Occipital lobe (tissue), 2 donors: Measurements from ENCODE around the gene FGF14. TPM values are rescaled to one million over a fixed set of nuclear protein-coding genes. Genes with fewer than 3 reads are reported as not detected.

ENCODE experiments used
- DNase-seq: peaks from one replicate; lab custom pipeline; 2025; lab: John Stamatoyannopoulos, UW
- total RNA-seq: library from RNA; depleted of rRNA; stranded (reverse); fragments of >200 nt; gene quantifications from one replicate; pipeline ENCODE4 v1.2.3, GENCODE V29; 2014

FGF14 gene
- total RNA-seq, 1 donor from 2014 or later: 69.1 TPM

DNA sequence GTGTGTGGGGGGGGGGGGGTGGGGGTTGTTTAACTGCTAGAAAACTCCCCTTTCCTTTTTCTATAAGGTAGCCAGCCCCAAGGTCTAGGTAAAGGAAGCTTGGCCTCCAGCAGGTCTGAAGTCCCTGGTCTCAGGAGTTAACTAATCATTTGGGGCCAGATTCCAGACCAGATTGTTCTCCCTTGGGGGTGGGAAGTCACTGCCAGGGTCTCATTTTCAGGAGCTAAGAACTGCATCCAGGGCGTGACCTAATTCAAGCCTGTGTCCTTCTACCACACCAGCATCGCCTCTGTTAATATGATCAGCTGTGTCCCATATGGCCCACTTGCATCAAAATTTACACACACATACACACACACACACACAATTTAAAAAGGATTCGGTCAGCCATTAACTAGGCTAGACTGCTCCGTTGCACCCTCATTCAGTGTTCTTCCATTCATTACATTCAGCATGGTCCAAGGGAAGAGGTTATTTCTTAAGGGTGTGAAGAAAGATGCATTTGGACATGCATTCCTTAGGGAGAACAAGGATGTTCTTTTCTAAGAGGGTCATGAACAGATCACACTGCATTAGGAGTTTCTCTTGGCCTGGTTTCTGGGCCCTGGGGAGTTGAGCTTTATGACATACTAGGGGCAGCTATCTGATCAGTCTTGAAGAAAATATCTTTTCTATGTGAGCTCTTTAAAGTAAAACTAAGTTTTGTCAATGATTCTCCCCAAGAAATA lies 91.0 kb downstream of the FGF14 start:
- no peak for DNase-seq

GRCh38 chr13:102309110-102309509 lies 92.7 kb downstream of the FGF14 start:
- DNase-seq: peak; percentile 29

DNA sequence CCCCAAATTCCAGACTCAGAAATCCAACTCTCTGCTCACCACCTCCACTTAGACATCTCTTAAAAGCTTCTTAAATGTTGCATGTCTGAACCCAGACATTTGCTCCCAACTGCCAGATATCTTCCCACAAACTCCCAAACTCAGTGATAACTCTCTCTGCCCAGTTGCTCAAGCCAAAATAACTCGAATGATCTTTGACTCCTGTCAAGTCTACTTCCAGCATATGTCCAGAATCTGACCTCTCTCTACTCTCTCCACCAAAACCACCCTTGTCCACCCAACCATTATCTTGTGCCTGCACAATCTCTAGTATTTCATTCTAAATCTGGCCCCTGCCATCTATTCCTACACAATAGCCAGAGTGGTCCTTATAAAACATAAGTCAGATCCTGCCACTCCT lies 99.3 kb downstream of the FGF14 start:
- no peak for DNase-seq

- no peak for DNase-seq
These were observed 101.5 kb downstream of the FGF14 start for GRCh38 chr13:102300379-102300778.

- DNase-seq: no peak
These were observed 102.5 kb downstream of the FGF14 start for GRCh38 chr13:102299366-102299765.

GRCh38 chr13:102298051-102298450 lies 103.8 kb downstream of the FGF14 start:
- DNase-seq: no peak

DNA sequence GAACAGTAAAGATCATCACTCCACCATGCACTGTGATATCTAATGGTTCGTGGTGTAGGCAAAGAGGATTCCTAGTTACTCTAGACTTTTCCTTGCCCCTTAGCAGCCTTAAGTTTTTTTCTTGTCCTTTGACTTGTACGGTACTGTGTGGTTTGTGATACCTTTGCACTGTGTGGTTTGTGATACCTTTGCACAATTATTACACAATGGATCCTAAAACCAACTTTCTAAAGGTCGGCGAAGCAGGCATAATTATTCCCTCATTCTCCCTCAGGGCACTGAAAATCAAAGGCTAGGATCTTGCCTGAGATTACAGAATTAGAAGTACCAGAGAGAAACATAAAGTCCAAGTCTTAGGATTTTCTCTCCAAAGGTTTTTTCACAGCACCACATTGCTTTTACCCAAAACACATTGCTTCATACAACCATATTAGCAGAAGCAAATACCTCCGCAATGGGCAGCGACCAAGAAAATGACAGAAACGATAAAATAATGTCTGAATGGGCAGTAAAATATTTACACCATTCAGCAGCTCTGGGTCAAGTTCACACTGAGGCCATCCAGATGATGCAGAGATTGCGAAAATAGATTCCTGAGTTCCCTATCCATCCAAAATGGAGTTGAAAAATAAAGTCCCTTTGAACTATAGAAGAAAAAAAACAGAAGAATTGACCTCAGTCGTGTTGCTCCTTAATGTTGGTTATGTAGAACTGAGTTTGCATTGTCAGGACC lies 106.4 kb downstream of the FGF14 start:
- no peak for DNase-seq

DNA sequence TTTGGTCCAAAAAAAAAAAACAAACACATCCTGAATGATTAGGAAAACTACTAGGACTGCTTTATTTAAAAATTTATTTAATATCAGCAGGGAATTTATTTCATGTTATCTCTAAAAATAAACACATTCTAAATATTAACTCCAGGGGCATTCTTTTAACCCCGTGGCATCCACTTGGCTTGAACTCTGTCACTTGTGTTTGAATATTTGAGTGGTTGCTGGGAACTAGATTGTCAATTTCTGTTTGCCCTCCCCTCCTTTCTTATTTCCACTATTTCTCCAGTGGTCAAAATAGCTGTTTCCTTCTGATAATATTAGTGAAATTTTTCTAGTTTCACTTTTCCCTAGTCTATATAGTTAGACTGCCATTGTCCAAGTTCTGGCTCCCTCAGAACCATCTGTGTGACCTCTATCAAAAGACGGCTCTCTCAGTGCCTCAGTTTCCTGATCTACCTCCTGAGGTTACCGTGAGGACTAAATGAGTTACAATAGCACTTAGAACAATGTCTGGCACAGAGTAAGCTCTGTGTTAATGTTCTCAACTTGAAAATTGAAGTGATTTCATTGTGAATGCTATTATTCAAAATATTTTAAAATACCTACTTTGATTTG lies 107.3 kb downstream of the FGF14 start:
- DNase-seq: no peak

DNA sequence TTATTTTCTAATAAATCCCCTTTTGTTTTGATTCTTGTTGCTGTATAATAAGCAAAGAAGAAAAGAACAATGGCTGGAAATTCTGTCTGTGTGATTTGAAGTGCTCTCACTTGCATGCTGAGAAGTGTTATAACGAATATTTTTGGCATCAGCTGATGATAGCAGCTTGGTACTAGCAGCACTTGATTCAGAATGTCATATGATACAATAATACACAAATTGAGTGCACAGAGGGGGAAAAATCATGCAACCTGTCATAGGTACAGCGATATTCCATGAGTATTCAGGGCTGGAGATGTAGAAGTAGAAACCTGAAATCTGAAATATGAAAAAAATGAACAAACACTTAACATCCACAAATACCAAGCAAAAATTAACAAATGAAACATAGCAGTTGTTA lies 108.1 kb downstream of the FGF14 start:
- DNase-seq: no peak

DNA sequence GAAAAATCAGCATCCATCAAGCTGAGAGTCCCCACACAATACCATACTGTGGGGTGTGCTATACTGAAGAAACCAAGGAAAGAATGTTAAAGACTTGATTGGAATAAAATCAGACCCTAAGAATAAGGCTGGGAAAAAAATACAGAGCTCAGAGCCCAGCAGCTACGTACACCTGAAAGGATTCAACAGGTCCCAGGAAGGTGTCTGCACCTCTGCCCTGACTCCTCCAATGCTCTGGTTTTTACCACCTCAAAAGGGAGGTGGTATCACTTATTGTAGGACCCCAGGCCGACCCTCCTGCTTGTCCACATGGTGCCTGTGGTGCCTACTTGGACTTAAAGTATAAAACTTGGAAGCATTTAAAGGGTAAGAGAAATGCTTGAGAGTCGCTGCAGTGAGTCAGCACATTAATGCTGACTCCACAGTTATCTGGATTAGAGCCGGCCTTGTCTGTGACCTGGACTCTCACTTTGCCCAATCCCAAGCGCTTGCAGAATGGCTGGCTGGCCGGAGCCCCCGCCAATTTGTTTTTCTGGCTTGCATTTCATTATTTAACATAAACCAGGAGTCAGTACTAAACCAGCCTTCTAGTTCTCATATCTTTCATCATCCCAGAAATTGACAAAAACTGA lies 110.1 kb downstream of the FGF14 start:
- DNase-seq: no peak

GRCh38 chr13:102289606-102290005 lies 112.2 kb downstream of the FGF14 start:
- no peak for DNase-seq

- no peak for DNase-seq
These were observed 115.5 kb downstream of the FGF14 start for GRCh38 chr13:102286326-102286725.

- DNase-seq: no peak
These were observed 121.5 kb downstream of the FGF14 start for GRCh38 chr13:102280366-102280765.

- DNase-seq: no peak
These were observed 124.6 kb downstream of the FGF14 start for GRCh38 chr13:102277286-102277685.

GRCh38 chr13:102276404-102276803 lies 125.4 kb downstream of the FGF14 start:
- DNase-seq: no peak

GRCh38 chr13:102275969-102276368 lies 125.9 kb downstream of the FGF14 start:
- no peak for DNase-seq

GRCh38 chr13:102273111-102273510 lies 128.7 kb downstream of the FGF14 start:
- DNase-seq: no peak

GRCh38 chr13:102267191-102267590 lies 134.7 kb downstream of the FGF14 start:
- DNase-seq: no peak

DNA sequence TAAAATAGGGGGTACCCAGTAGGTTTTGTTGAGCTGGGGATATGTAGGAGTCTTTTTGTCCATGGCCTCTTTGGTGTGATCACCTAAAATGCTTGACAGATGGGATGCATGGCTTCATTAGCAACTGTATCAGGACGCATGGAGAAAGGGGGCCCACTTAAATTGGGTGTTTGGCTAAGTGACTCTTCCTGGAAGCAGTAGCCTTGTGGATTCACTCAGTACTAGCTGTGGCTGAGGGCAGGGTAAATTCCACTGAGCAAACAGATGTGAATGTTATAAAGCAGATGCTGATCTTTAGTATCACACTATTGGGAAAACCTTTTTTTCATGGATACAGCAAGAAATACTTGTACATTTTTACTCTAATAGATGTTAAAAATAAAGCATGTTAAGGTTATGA lies 140.0 kb downstream of the FGF14 start:
- no peak for DNase-seq

DNA sequence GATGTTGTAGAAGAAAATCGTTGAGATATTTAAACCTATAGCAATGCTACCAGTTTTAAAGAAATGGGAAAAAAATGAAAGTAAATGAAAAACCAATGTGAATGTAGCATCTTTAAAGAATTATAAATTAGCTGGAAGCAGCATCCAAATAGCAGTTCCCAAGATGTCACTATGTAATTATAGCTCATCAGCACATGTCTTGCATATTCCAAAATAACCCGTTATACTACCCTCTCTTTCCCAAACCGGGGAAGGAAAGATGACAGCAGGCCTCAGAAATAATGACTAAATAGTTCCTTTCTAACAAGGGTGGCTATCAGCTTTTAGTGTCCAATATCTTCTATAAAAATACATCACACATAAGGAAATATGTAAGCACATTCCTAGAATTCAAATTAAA lies 140.5 kb downstream of the FGF14 start:
- no peak for DNase-seq

DNA sequence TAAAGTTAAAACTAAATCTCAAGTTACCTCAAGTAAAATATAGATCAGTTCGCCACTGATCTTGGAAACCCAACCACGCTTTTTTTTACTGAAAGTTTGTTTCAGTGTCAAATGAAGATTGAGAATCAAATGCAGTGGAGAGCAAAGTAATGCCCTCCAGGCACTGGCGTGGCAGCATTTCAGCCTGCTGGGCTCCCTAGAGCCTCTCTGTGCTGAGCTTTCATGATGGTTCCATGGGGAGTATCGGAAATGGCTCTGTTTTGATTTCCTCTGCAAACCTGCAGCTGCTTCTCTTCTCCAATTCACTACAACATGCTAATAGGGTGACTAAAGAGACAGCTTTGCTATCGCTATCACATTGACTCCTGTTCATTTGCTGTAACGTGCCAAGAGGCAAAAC lies 141.6 kb downstream of the FGF14 start:
- no peak for DNase-seq

- DNase-seq: no peak
These were observed 146.4 kb downstream of the FGF14 start for GRCh38 chr13:102255409-102255808.
